ENCODE results near the gene OR9A2.
"Not testable (repeated sequence)": the region's sequence is repeated elsewhere in the genome, so short reads cannot be mapped to it uniquely, and the experiment has no call there.

The OR9A2 gene

GRCh38 chr7:143016996-143017395 lies 9.9 kb downstream of the OR9A2 start:
- DNase-seq: no peak

GRCh38 chr7:143015926-143016490 lies 10.9 kb downstream of the OR9A2 start:
- no peak for DNase-seq

DNA sequence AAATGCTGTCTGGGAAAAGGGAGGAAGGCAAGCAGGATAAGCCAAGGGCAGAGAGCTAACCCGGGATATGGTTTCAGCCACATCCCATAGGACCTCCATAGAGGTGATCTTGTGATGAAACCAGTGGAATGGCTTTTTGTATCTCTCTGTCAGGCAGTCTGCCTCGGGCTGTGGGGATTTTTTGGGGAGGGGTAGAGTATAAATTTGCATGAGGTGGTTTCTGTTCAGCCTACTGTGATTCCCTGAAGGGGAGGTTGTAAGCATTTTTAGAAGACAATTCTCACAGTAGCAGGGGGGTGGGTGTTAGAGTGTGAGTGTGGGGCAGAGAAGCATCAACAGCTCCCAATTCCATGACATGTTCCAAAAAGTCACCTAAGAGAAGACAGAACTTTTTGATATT lies 11.8 kb downstream of the OR9A2 start:
- no peak for DNase-seq

GRCh38 chr7:143013893-143014292 lies 13.0 kb downstream of the OR9A2 start:
- DNase-seq: no peak

- DNase-seq: no peak
These were observed 13.5 kb downstream of the OR9A2 start for GRCh38 chr7:143013473-143013872.

GRCh38 chr7:143012409-143012808 lies 14.5 kb downstream of the OR9A2 start:
- DNase-seq: no peak

- no peak for DNase-seq
These were observed 14.9 kb downstream of the OR9A2 start for GRCh38 chr7:143012001-143012400.

GRCh38 chr7:143008007-143008901 lies 18.7 kb downstream of the OR9A2 start:
- DNase-seq: no peak

- DNase-seq: no peak
These were observed 21.2 kb downstream of the OR9A2 start for GRCh38 chr7:143005632-143006260.

- DNase-seq: no peak
These were observed 23.4 kb downstream of the OR9A2 start for GRCh38 chr7:143003393-143004051.

DNA sequence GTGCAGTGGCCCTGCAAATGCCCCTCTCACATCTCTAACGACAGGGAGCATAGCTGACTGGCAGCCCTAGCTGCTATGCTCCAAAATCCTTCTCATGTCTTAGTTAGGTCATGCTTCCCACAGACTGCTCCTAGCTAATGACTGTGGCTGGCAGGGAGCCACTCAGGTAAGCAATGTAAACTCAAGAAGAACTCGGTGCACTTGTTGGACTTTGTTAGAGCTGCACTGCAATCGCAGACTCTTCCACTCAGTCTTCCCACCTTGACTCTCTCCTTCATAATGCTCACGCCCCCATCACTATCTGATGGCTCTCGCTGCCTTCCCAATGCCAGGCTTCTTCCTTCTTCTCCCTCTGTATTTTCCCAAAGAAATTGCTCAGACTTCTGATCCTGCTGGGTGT lies 24.0 kb downstream of the OR9A2 start:
- no peak for DNase-seq

GRCh38 chr7:143002106-143002505 lies 24.8 kb downstream of the OR9A2 start:
- no peak for DNase-seq

GRCh38 chr7:143000648-143001047 lies 26.3 kb downstream of the OR9A2 start:
- no peak for DNase-seq

GRCh38 chr7:142999793-143000192 lies 27.1 kb downstream of the OR9A2 start:
- DNase-seq: no peak

GRCh38 chr7:142998966-142999365 lies 28.0 kb downstream of the OR9A2 start:
- DNase-seq: no peak

DNA sequence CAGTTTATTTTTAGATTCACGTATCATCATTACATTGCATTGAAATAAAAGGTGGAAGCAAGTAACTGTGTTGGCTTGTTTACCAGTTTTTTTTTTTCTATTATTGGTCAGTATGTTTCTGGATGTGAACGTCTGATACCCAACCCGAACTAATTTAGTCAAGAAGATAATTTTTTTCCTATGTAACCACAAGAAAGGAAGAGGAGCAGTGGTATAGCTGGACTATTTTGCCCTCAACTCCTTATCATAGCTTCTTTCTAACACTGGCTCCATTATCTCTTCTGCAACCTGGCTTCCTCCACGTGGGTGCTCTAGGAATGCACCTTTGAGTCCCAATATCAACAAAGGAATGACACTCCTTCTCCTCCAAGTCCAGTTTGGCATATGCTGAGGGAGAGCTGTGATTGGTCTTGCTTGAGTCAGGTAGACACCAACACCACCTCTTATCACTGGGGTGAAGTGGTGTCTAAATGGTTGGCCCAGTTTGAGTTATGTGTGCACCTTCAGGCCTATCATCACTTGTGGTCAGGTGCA lies 29.4 kb downstream of the OR9A2 start:
- DNase-seq: no peak

DNA sequence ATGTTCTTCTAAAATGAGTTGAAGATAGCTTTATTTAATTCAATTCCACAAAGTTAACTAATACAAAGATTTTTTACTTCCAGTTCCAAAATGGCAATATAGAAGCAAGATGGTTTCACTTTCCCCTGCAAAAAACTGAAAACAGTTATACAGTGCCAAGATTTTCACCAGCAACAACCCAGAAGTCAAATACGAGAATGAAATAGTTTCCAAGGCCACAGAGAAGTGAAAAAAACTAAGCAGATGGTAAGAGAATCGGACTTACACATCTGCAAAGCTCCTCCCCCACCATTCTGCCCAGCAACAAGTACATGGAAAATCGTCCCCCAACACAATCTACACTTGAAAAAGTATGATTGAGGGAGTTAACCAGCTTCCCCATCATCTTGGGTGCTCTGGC lies 34.5 kb downstream of the OR9A2 start:
- DNase-seq: no peak

- no peak for DNase-seq
These were observed 42.6 kb downstream of the OR9A2 start for GRCh38 chr7:142984297-142984696.

- no peak for DNase-seq
These were observed 43.1 kb downstream of the OR9A2 start for GRCh38 chr7:142983825-142984224.

DNA sequence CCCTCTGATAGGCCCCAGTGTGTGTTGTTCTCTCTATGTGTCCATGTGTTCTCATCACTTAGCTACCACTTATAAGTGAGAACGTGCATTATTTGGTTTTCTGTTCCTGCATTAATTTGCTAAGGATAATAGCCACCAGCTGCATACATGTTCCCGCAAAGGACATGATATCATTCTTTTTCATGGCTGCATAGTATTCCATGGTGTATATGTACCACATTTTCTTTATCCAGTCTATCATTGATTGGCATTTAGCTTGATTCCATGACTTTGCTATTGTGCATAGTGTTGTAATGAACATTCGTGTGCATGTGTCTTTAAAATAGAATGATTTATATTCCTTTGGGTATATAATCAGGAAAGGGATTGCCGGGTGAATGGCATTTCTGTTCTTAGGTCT lies 48.5 kb downstream of the OR9A2 start:
- DNase-seq: not testable (repeated sequence)

Measured in DMS 273 treated with DMSO at 0.1 percent for 48 hours (cell line).